DND-41 (cell line): ENCODE results near the gene CCDC91.

ENCODE experiments used
- CTCF ChIP-seq: IDR thresholded peaks from 2 replicates; pipeline ENCODE4 v1.5.1; 2012; ENCODE audit warnings: borderline replicate concordance, low read length, moderate library complexity, mild to moderate bottlenecking; ENCODE audit not compliant: poor library complexity, severe bottlenecking; ENCODE audit errors: extremely low read depth
- EZH2 ChIP-seq: IDR thresholded peaks from 3 replicates; pipeline ENCODE4 v1.6.1; 2012; ENCODE audit warnings: borderline replicate concordance, low read depth, mild to moderate bottlenecking, moderate library complexity, low read length, inconsistent platforms; ENCODE audit not compliant: severe bottlenecking

- no peak for TF ChIP-seq CTCF
- no peak for TF ChIP-seq EZH2
These were observed 45.7 kb upstream of the CCDC91 start for GRCh38 chr12:28144532-28144931.
